Dermis microvascular lymphatic vessel endothelial cell (primary cell): ENCODE results near the gene LAMA2. TPM values are rescaled to one million over a fixed set of nuclear protein-coding genes. Genes with fewer than 3 reads are reported as not detected.
A peak's percentile ranks its signal among the peaks of the same experiment; 100 is the strongest.

ENCODE experiments used
- DNase-seq, 2 donors: peaks; one replicate each; pipeline versions ENCODE4 v3.0.0 to v3.0.0-alpha.2; 2010; ENCODE audit warnings: low read depth in 2 of 2
- total RNA-seq: library from RNA; depleted of rRNA; stranded (reverse); fragments of >200 nt; gene quantifications from 2 replicates; pipeline ENCODE4 v1.2.1, GENCODE V29; 2014

Gene LAMA2
- total RNA-seq, 1 donor from 2014 or later, result 0.64 TPM

- no peak for DNase-seq
These were observed 481.1 kb downstream of the LAMA2 start for GRCh38 chr6:129364037-129364436.

- no peak for DNase-seq
These were observed 481.8 kb downstream of the LAMA2 start for GRCh38 chr6:129364767-129365166.

DNA sequence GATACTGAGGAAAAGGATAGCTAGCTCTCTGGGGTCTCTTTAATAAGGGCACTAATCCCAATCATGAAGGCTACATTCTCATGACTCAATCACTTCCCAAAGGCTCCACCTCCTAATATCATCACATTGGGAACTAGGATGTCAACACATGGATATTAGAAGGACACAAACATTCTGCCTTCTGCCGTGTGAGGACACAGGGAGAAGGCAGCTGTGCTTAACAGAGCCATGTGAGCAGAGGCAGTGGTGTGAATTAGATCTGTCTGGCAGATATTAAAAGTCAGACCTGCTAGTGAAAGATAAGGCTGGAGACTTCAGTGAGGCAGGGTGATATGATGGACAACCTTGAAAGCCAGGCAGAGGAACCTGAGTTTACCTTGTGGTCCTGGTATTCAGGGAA is 485.1 kb downstream of the LAMA2 start:
- no peak for DNase-seq

DNA sequence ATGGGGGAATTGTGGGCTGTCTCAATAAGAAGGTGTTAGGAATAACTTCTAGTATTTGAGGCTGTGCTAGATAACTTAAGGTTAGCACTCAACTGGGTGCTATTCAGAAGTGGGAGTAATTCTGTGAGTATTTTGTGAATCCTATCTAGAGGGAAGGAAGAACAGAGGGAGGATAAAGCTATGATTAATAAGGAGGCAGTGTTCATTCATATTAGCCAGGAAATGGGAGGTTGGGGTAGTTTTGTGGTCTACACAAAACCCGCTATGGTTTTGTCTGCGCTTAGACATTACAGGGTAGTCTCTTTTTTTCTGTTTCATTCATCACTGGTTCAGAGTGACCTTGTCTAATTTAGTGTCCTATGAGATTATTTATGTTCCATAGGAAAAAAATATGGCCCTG is 486.0 kb downstream of the LAMA2 start:
- no peak for DNase-seq

DNA sequence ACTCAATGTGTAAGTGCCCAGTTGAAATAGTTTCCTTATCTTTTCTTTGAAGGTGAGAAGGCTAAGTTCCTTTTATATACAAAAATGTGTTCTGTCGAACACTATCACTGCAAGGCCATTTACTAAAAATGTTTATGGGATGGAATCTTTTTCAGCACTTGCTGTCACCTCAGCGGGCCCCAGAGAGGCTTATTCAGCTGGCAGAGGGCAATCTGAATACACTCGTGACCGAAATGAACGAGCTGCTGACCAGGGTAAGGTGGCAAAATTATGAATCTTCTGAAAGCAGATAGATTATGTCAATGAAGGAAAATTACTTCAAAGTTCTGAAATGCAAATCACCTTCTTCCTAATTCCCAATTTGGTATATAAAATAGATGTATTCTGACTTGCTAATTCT is 486.8 kb downstream of the LAMA2 start:
- DNase-seq, result no peak

GRCh38 chr6:129370268-129370916 is 487.5 kb downstream of the LAMA2 start:
- peak in 1 of 2 donors; percentile 60 for DNase-seq

GRCh38 chr6:129381885-129382284 is 498.9 kb downstream of the LAMA2 start:
- DNase-seq, result no peak

DNA sequence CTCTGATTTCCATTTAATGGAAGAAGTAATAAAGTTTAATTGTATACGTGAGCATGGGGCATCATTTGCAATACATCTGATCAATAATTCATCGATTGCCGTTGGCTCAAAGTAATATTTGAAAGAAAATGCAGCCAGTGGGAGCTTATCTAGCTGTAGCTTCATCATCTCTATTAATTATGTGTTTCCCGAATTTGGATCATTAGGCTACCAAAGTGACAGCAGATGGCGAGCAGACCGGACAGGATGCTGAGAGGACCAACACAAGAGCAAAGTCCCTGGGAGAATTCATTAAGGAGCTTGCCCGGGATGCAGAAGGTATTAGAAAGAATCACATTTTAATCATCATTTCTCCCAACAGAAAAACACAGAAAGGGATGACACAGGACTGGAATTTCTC is 500.0 kb downstream of the LAMA2 start:
- no peak for DNase-seq

- no peak for DNase-seq
These were observed 502.2 kb downstream of the LAMA2 start for GRCh38 chr6:129385117-129385516.

DNA sequence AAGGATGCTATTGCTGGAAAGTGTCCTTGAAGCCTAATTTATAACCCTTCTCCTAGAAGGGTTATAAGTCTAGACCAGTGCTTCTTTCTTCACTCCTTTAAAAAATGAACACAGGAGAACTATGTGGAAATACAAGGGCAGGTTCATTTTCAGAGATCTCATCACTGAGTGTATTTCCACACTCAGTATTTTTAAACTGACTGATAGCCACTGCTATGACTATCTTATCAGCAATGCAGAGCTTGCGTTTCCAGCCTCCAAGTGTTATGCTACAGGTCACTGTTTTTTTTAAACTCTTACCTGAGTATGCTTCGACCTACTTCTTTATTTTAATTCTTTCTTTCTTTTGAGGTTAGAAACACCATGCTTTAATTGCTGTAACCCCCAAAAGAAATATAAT is 508.0 kb downstream of the LAMA2 start:
- DNase-seq, result no peak

DNA sequence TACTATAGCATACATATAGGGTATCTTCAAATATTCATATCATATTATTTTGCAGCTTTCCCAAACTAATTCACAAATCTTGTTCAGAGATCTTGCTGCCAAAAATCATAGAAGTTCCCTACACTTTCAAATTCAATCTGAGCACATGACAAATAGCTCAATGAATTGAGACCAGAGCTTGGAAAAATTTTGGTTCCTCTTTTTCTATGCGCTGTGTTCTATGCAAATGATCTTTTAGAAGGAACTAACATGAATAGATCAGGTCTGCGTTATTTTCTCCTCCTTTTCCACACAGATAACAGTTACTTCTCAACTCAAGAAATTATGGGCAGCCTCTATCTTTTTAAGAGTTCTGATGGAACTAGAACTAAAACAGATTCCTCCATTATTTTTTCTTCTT is 510.7 kb downstream of the LAMA2 start:
- no peak for DNase-seq

DNA sequence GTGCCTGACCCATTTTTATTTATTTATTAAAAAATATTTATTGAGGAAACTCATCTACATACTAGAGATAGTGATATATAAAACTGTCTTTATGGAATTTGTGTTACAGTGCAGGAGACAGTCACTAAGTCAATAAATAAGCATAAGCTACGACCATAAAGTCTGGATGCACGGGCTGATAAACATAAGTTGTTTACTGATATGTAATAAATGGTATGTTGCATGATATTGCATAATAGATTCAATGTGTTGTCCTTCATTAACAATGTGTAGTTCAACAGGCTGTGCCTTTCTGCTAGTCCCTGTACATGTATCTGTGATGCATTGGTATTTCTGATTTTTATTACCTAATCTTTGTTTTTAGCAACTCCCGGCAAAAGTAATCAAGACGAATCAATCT is 515.8 kb downstream of the LAMA2 start:
- no peak for DNase-seq

DNA sequence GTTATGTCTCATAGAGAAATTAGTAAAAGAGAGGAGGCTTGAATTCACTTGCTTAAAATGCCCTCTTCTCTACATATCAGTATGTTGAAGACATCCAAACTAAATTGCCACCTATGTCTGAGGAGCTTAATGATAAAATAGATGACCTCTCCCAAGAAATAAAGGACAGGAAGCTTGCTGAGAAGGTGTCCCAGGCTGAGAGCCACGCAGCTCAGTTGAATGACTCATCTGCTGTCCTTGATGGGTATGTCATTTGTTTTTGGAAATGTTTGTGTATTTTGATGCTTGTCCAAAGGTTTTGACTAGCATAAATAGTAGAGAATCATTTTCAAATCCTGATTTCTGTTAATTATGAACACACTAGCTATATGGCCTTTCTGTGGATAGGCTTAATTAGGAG is 519.3 kb downstream of the LAMA2 start:
- DNase-seq, result peak in 1 of 2 donors; percentile 2

- DNase-seq, result no peak
These were observed 528.2 kb downstream of the LAMA2 start for GRCh38 chr6:129411092-129411491.

DNA sequence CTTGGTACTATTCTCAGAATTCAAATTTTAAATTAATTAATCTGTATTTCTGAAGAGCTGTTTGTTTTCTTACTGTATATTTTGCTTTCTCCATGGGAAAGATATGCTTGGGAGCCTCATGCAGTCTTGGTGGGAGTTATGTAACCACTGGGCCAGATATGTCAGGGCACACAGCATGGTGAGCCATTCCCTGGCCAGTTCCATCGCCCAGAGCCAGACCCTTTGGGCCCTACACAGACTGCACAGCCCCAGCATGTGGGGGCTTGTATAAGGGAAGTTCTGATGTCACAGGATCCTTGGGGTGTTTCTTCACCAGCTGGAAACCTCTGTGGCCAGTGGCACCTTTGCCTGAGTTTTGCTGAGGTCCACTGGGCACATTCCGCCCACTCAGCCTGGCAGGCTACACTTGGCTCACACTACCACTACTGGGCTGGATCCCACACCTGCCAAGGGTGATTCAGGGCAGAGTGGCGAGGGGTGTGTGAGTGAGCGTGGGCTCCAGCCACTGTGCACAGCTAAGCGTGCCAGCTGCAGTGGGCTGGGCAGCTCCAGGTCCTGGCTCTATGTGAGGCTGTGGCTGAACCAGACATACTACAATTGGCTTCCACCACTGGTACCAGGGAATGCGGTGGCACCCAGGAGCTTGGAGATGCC is 533.5 kb downstream of the LAMA2 start:
- no peak for DNase-seq

GRCh38 chr6:129417416-129418086 is 534.6 kb downstream of the LAMA2 start:
- no peak for DNase-seq

- no peak for DNase-seq
These were observed 536.4 kb downstream of the LAMA2 start for GRCh38 chr6:129419324-129419723.

DNA sequence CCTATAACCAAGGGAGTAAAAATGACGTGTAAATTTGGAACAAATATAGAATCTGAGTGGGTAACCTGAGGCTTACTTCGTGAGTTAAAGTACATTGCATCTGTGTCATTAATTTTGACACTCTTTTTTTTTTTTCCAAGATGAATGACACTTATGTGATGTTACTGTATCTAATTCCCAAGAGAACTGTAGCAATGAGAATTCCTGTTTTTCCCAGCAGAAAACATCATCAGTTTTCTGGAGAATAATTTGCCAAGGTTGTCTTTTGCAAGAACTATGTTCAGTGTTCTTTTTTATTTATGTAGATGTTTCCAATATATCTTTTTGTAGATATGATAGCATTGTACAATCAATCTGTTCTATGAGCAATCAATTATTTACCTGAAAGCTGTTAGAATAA is 543.4 kb downstream of the LAMA2 start:
- no peak for DNase-seq

DNA sequence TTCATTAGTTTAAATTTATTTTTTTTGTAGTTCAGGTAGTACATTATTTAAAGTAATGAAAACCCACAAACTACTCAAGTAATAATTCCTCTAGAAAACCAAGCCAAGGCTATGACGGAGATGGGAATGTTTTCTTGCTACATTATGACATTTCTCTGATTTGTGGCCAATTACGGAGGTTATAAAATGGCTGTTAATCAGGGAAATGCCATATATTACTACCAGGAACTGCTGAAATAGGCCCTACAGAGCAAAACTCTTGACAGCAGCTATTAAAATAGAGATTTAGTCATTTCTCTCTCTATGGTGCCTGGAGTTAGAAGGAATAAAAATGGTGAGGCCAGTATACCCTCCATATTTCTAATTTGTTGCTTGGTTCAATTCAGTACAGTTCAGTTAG is 547.0 kb downstream of the LAMA2 start:
- DNase-seq, result no peak

DNA sequence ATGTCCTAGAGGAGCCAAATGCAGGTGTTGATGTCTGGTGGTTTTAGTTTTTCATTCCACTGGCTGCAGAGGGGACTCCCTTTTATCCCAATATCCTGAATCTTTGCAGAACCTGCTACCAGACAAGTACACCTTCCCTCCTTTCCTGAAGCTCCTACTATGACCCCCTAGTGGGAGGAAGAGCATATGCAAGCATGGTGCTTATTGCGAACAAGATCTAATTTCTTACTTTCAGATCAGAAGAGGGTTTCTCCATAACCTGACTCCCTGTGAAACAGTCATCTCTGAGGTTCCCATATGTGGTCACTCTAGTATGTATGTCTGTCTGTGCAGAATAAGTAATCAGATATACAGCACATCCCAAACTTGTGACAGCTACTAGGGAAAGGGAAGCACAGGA is 549.8 kb downstream of the LAMA2 start:
- no peak for DNase-seq

DNA sequence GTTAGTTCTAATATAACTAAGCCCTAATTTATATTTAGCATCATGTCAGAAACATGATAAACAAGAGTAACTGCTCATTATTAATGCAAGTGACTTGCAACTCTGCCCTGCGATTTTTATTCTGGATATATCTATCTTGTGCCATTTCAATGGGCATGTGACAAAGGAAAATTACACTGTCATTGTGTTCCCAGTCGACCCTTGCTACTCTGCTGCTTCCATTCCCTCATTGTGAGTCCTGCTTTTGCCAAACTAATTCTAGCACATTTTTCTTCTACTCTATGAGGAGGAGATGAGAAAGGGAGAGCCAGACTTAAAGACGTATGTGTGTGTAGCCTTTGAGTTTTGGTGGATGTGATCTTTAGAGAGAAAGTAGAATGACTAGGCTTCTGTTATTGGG is 551.2 kb downstream of the LAMA2 start:
- no peak for DNase-seq

- no peak for DNase-seq
These were observed 557.8 kb downstream of the LAMA2 start for GRCh38 chr6:129440691-129441090.

DNA sequence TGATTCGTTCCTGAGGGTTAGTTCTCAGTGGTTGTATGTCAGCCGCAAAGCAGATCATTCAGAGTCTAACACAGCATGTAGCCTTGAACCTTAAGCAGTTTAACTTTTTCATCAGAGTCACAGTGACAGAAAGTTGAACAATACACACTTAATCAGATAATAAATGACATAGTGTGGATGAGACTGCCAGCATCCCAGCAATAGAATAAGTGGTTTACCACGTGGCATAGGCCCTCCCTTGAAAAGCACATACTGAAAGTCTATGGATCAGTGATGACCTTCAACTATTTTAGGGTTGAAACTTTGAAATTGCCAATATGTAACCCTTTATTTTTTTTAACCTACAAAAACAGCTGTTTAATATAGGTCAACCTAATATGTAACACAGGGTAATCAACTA is 561.7 kb downstream of the LAMA2 start:
- no peak for DNase-seq
